NCI-H1105 (cell line): ENCODE results near the gene MAGI1.
A peak's percentile ranks its signal among the peaks of the same experiment; 100 is the strongest.

Source experiments
- DNase-seq: peaks from one replicate; lab custom pipeline; 2025; lab: John Stamatoyannopoulos, UW

MAGI1 gene

GRCh38 chr3:65971293-65972252, 67.1 kb downstream of the MAGI1 start:
- DNase-seq, result no peak

GRCh38 chr3:65968996-65969395, 69.7 kb downstream of the MAGI1 start:
- no peak for DNase-seq

GRCh38 chr3:65967451-65967850, 71.3 kb downstream of the MAGI1 start:
- DNase-seq, result no peak

GRCh38 chr3:65964838-65965237, 73.9 kb downstream of the MAGI1 start:
- DNase-seq, result no peak

GRCh38 chr3:65963787-65964677, 74.7 kb downstream of the MAGI1 start:
- no peak for DNase-seq

- no peak for DNase-seq
These were observed 77.0 kb downstream of the MAGI1 start for GRCh38 chr3:65961733-65962132.

GRCh38 chr3:65961128-65961527, 77.6 kb downstream of the MAGI1 start:
- no peak for DNase-seq

GRCh38 chr3:65960087-65960486, 78.6 kb downstream of the MAGI1 start:
- DNase-seq, result no peak

- DNase-seq, result no peak
These were observed 80.5 kb downstream of the MAGI1 start for GRCh38 chr3:65958216-65958615.

- DNase-seq, result no peak
These were observed 82.8 kb downstream of the MAGI1 start for GRCh38 chr3:65955792-65956477.

- DNase-seq, result no peak
These were observed 84.6 kb downstream of the MAGI1 start for GRCh38 chr3:65953881-65954733.

GRCh38 chr3:65953301-65953812, 85.4 kb downstream of the MAGI1 start:
- DNase-seq, result peak; percentile 26

GRCh38 chr3:65952842-65953241, 85.9 kb downstream of the MAGI1 start:
- DNase-seq, result no peak

GRCh38 chr3:65951836-65952505, 86.7 kb downstream of the MAGI1 start:
- no peak for DNase-seq

GRCh38 chr3:65950340-65951326, 88.1 kb downstream of the MAGI1 start:
- DNase-seq, result no peak

GRCh38 chr3:65948841-65949573, 89.7 kb downstream of the MAGI1 start:
- no peak for DNase-seq

GRCh38 chr3:65946438-65946837, 92.3 kb downstream of the MAGI1 start:
- no peak for DNase-seq

GRCh38 chr3:65945953-65946352, 92.8 kb downstream of the MAGI1 start:
- DNase-seq, result no peak
